Activated naive CD8-positive, alpha-beta T cell (primary cell): ENCODE measurements around the gene BIN1.
A peak's percentile ranks its signal among the peaks of the same experiment; 100 is the strongest.
"Not testable (repeated sequence)": the region's sequence is repeated elsewhere in the genome, so short reads cannot be mapped to it uniquely, and the experiment has no call there.

Experiments
- H3K27ac Mint-ChIP-seq: one replicate; pipeline ENCODE4 v1.8.0; 2021; ENCODE audit warnings: mixed read lengths
- H3K27me3 Mint-ChIP-seq: one replicate; pipeline ENCODE4 v1.8.0; 2021; ENCODE audit warnings: mixed read lengths
- H3K36me3 Mint-ChIP-seq: one replicate; pipeline ENCODE4 v1.8.0; 2021; ENCODE audit warnings: mixed read lengths
- H3K4me1 Mint-ChIP-seq: one replicate; pipeline ENCODE4 v1.8.0; 2021; ENCODE audit warnings: low read depth, mixed read lengths
- H3K4me3 Mint-ChIP-seq: one replicate; pipeline ENCODE4 v1.8.0; 2021; ENCODE audit warnings: mild to moderate bottlenecking, mixed read lengths
- H3K9me3 Mint-ChIP-seq: one replicate; pipeline ENCODE4 v1.8.0; 2021; ENCODE audit warnings: low read depth, mixed read lengths

BIN1 gene

GRCh38 chr2:127039387-127040031, 67.4 kb downstream of the BIN1 start:
- Mint-ChIP-seq H3K4me1 (no peaks in the 10 kb centered on the region), H3K36me3 (no peaks in the 10 kb centered on the region), H3K27me3 (no peaks in the 10 kb centered on the region), H3K9me3 (no peaks in the 10 kb centered on the region), H3K4me3 (no peak overlapping the region), H3K27ac (peak overlapping the region; percentile 10)

- H3K27me3 Mint-ChIP-seq: no peaks in the 10 kb centered on the region
- no peaks in the 10 kb centered on the region for H3K36me3 Mint-ChIP-seq
- H3K4me3 Mint-ChIP-seq: no peak overlapping the region
- H3K27ac Mint-ChIP-seq: no peak overlapping the region
- no peaks in the 10 kb centered on the region for H3K4me1 Mint-ChIP-seq
- H3K9me3 Mint-ChIP-seq: no peaks in the 10 kb centered on the region
These were observed 69.5 kb downstream of the BIN1 start for GRCh38 chr2:127037476-127037875.

GRCh38 chr2:127034883-127035611, 71.9 kb downstream of the BIN1 start:
- H3K27me3 Mint-ChIP-seq: peaks cover 4% of the 10 kb centered on the region
- H3K4me3 Mint-ChIP-seq: no peak overlapping the region
- H3K9me3 Mint-ChIP-seq: no peaks in the 10 kb centered on the region
- no peaks in the 10 kb centered on the region for H3K4me1 Mint-ChIP-seq
- no peaks in the 10 kb centered on the region for H3K36me3 Mint-ChIP-seq
- H3K27ac Mint-ChIP-seq: no peak overlapping the region

- Mint-ChIP-seq H3K4me1 (no peaks in the 10 kb centered on the region), H3K4me3 (no peak overlapping the region), H3K36me3 (no peaks in the 10 kb centered on the region), H3K27ac (no peak overlapping the region), H3K9me3 (no peaks in the 10 kb centered on the region), H3K27me3 (peaks cover 9% of the 10 kb centered on the region)
These were observed 72.9 kb downstream of the BIN1 start for GRCh38 chr2:127034051-127034450.

GRCh38 chr2:127032621-127033020, 74.3 kb downstream of the BIN1 start:
- Mint-ChIP-seq H3K27me3 (peaks cover 17% of the 10 kb centered on the region), H3K4me3 (no peak overlapping the region), H3K4me1 (no peaks in the 10 kb centered on the region), H3K27ac (no peak overlapping the region), H3K9me3 (no peaks in the 10 kb centered on the region), H3K36me3 (no peaks in the 10 kb centered on the region)

GRCh38 chr2:127029350-127030051, 77.5 kb downstream of the BIN1 start:
- H3K9me3 Mint-ChIP-seq: no peaks in the 10 kb centered on the region
- H3K27me3 Mint-ChIP-seq: peaks cover 17% of the 10 kb centered on the region
- H3K36me3 Mint-ChIP-seq: no peaks in the 10 kb centered on the region
- H3K4me1 Mint-ChIP-seq: peaks cover 9% of the 10 kb centered on the region
- H3K27ac Mint-ChIP-seq: no peak overlapping the region
- H3K4me3 Mint-ChIP-seq: no peak overlapping the region

GRCh38 chr2:127028745-127029144, 78.2 kb downstream of the BIN1 start:
- peaks cover 11% of the 10 kb centered on the region for H3K4me1 Mint-ChIP-seq
- H3K27me3 Mint-ChIP-seq: peaks cover 17% of the 10 kb centered on the region
- not testable (repeated sequence) for H3K27ac Mint-ChIP-seq, H3K36me3 Mint-ChIP-seq, H3K9me3 Mint-ChIP-seq, H3K4me3 Mint-ChIP-seq

- Mint-ChIP-seq H3K9me3 (peaks cover 9% of the 10 kb centered on the region), H3K27me3 (peaks cover 17% of the 10 kb centered on the region), H3K36me3 (no peaks in the 10 kb centered on the region), H3K4me1 (peaks cover 11% of the 10 kb centered on the region), H3K27ac (no peak overlapping the region), H3K4me3 (no peak overlapping the region)
These were observed 79.2 kb downstream of the BIN1 start for GRCh38 chr2:127027715-127028114.

- Mint-ChIP-seq H3K4me1 (peaks cover 11% of the 10 kb centered on the region), H3K36me3 (no peaks in the 10 kb centered on the region), H3K27ac (no peak overlapping the region), H3K9me3 (peaks cover 9% of the 10 kb centered on the region), H3K4me3 (peak overlapping the region; percentile 88), H3K27me3 (peaks cover 13% of the 10 kb centered on the region)
These were observed 81.4 kb downstream of the BIN1 start for GRCh38 chr2:127025359-127026166.

GRCh38 chr2:127024769-127025358, 82.1 kb downstream of the BIN1 start:
- H3K27me3 Mint-ChIP-seq: peaks cover 11% of the 10 kb centered on the region
- H3K36me3 Mint-ChIP-seq: no peaks in the 10 kb centered on the region
- H3K4me3 Mint-ChIP-seq: peak overlapping the region; percentile 51
- peaks cover 11% of the 10 kb centered on the region for H3K4me1 Mint-ChIP-seq
- H3K27ac Mint-ChIP-seq: no peak overlapping the region
- peaks cover 9% of the 10 kb centered on the region for H3K9me3 Mint-ChIP-seq

- Mint-ChIP-seq H3K36me3 (no peaks in the 10 kb centered on the region), H3K4me1 (peaks cover 11% of the 10 kb centered on the region), H3K27ac (no peak overlapping the region), H3K27me3 (peaks cover 5% of the 10 kb centered on the region), H3K9me3 (peaks cover 9% of the 10 kb centered on the region), H3K4me3 (no peak overlapping the region)
These were observed 83.5 kb downstream of the BIN1 start for GRCh38 chr2:127023504-127023903.

GRCh38 chr2:127022817-127023216, 84.1 kb downstream of the BIN1 start:
- Mint-ChIP-seq H3K4me3 (no peak overlapping the region), H3K36me3 (no peaks in the 10 kb centered on the region), H3K4me1 (peaks cover 11% of the 10 kb centered on the region), H3K27me3 (peaks cover under 1% of the 10 kb centered on the region), H3K27ac (no peak overlapping the region), H3K9me3 (peaks cover 9% of the 10 kb centered on the region)

GRCh38 chr2:127020536-127020935, 86.4 kb downstream of the BIN1 start:
- Mint-ChIP-seq H3K4me1 (peaks cover 5% of the 10 kb centered on the region), H3K36me3 (no peaks in the 10 kb centered on the region), H3K27me3 (no peaks in the 10 kb centered on the region), H3K9me3 (peaks cover 9% of the 10 kb centered on the region), H3K4me3 (no peak overlapping the region), H3K27ac (no peak overlapping the region)

- no peaks in the 10 kb centered on the region for H3K9me3 Mint-ChIP-seq
- H3K27me3 Mint-ChIP-seq: peaks cover 8% of the 10 kb centered on the region
- no peaks in the 10 kb centered on the region for H3K4me1 Mint-ChIP-seq
- H3K27ac Mint-ChIP-seq: no peak overlapping the region
- no peaks in the 10 kb centered on the region for H3K36me3 Mint-ChIP-seq
- no peak overlapping the region for H3K4me3 Mint-ChIP-seq
These were observed 89.4 kb downstream of the BIN1 start for GRCh38 chr2:127017548-127017947.
